Measurements from ENCODE around the gene SLAIN1.

The SLAIN1 gene

GRCh38 chr13:77714119-77714755 lies 16.8 kb downstream of the SLAIN1 start:
- TF ChIP-seq, protein P1, sequence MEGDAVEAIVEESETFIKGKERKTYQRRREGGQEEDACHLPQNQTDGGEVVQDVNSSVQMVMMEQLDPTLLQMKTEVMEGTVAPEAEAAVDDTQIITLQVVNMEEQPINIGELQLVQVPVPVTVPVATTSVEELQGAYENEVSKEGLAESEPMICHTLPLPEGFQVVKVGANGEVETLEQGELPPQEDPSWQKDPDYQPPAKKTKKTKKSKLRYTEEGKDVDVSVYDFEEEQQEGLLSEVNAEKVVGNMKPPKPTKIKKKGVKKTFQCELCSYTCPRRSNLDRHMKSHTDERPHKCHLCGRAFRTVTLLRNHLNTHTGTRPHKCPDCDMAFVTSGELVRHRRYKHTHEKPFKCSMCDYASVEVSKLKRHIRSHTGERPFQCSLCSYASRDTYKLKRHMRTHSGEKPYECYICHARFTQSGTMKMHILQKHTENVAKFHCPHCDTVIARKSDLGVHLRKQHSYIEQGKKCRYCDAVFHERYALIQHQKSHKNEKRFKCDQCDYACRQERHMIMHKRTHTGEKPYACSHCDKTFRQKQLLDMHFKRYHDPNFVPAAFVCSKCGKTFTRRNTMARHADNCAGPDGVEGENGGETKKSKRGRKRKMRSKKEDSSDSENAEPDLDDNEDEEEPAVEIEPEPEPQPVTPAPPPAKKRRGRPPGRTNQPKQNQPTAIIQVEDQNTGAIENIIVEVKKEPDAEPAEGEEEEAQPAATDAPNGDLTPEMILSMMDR (conservative IDR thresholded peaks at IDR 0.05; ENCODE audit: low read depth, low read length), result no peak
- no peak overlapping the region for H3K4me3 ChIP-seq (ENCODE audit: low read depth, low read length)
- no peak for DNase-seq (ENCODE audit: low read depth)

DNA sequence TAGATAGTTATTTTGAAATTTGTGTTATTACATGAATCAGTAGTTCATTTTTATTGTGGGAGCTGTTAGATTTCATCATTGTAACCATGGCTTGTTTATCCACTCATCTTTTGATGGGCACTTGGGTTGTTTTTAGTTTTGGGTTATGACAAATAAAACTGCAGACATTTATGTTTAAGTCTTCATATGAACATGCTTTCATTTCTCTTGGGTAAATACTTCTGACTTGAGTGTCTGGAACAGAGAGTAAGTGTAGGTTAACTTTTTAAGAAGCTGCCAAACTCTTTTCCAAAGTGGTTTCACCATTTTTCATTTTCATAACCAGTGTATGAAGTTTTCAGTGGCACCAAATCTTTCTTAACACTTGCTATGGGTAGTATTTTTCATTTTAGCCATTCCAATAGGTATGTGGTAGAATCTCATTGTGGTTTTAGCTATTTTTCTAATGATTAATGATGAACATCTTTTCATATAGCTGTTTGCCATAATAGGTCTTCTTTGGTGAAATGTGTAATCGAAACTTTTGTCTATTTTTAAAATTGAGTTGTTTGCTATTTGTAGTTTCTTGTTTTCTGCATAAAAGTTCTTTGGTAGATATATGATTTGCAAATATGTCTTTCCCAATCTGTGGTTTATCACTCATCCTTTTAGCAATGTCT lies 17.9 kb downstream of the SLAIN1 start:
- DNase-seq (ENCODE audit: low read depth), result no peak
- no peak overlapping the region for H3K4me3 ChIP-seq (ENCODE audit: low read depth, low read length)
- TF ChIP-seq, protein P1 (conservative IDR thresholded peaks at IDR 0.05; ENCODE audit: low read depth, low read length), result no peak

DNA sequence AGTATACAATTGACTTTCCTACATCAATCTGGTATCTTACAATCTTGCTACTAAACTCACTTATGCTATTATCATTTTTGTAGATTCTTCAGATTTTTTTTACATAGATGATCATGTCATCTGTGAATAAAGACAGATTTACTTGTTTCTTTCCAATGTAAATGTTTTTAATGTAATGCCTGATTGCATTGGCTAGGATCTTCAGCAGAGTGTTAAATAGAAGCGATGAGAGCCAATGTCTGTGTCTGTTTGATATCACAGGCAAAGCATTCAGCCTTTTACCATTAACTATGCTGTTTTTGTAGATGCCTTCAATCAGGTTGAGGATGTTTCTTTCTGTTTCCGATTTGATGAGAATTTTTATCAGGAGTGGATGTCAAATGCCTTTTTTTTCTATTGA lies 19.2 kb downstream of the SLAIN1 start:
- no peak for DNase-seq (ENCODE audit: low read depth)
- TF ChIP-seq, protein P1 (conservative IDR thresholded peaks at IDR 0.05; ENCODE audit: low read depth, low read length), result no peak
- no peak overlapping the region for H3K4me3 ChIP-seq (ENCODE audit: low read depth, low read length)

GRCh38 chr13:77717508-77717907 lies 20.0 kb downstream of the SLAIN1 start:
- no peak overlapping the region for H3K4me3 ChIP-seq (ENCODE audit: low read depth, low read length)
- DNase-seq (ENCODE audit: low read depth), result no peak
- TF ChIP-seq, protein P1 (conservative IDR thresholded peaks at IDR 0.05; ENCODE audit: low read depth, low read length), result no peak

DNA sequence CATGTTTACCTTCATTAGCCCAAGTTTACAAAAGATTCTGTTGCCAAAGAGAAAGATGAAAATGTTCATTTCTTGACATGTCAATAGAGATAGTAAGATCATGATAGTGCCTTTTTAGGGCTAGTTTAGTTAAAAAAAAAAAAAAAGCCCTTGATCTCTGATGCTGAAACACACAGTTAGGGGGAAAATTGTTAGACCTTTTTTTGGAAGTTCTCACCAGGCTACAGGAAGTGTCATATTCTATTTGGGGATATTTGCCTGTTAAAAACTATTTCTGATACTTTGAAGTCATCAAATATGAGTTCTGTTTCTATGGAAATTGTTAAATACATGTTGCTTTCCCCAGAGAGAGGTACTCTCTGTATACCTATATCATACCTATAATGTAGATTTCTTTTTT lies 21.6 kb downstream of the SLAIN1 start:
- TF ChIP-seq, protein P1 (conservative IDR thresholded peaks at IDR 0.05; ENCODE audit: low read depth, low read length), result no peak
- DNase-seq (ENCODE audit: low read depth), result no peak

DNA sequence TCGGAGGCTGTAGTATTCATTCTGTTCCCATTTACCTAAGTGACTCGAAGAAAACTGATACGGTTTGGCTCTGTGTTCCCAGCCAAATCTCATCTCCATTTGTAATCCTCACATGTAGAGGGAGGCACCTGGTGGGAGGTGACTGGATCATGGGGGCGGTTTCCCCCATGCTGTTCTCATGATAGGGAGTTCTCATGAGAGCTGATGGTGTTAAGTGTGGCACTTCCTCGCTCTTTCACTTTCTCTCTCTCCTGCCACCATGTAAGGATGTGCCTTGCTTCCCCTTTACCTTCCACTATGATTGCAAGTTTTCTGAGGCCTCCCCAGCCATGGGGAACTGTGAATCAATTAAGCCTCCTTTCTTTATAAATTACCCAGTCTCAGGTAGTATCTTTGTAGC lies 23.5 kb downstream of the SLAIN1 start:
- no peak for DNase-seq (ENCODE audit: low read depth)
- TF ChIP-seq, protein P1 (conservative IDR thresholded peaks at IDR 0.05; ENCODE audit: low read depth, low read length), result no peak
- no peak overlapping the region for H3K4me3 ChIP-seq (ENCODE audit: low read depth, low read length)

More for the DNA sequence above, 21.6 kb downstream of the SLAIN1 start:
- no peak overlapping the region for H3K4me3 ChIP-seq (ENCODE audit: low read depth, low read length)

- DNase-seq (ENCODE audit: low read depth), result no peak
- TF ChIP-seq, protein P1 (conservative IDR thresholded peaks at IDR 0.05; ENCODE audit: low read depth, low read length), result no peak
- H3K4me3 ChIP-seq (ENCODE audit: low read depth, low read length), result no peak overlapping the region
Measured at GRCh38 chr13:77724092-77724491, 26.6 kb downstream of the SLAIN1 start.
